ENCODE measurements around the gene C13orf46. TPM values are rescaled to one million over a fixed set of nuclear protein-coding genes. Genes with fewer than 3 reads are reported as not detected.
"Not testable (repeated sequence)": the region's sequence is repeated elsewhere in the genome, so short reads cannot be mapped to it uniquely, and the experiment has no call there.

The C13orf46 gene
- 0.34 TPM for polyA plus RNA-seq
- long read RNA-seq, donor 1: 0 reads
- long read RNA-seq, donor 2: 0 reads
- long read RNA-seq, donor 3: 0 reads
- long read RNA-seq, donor 4: 0 reads
- long read RNA-seq, donor 5: 0 reads
- long read RNA-seq, donor 6: 0 reads
- long read RNA-seq, donor 7: 0 reads
- long read RNA-seq, donor 8: 0 reads
- long read RNA-seq, donor 9: 0 reads
- long read RNA-seq, donor 10: 0 reads
- long read RNA-seq, donor 11: 0 reads

DNA sequence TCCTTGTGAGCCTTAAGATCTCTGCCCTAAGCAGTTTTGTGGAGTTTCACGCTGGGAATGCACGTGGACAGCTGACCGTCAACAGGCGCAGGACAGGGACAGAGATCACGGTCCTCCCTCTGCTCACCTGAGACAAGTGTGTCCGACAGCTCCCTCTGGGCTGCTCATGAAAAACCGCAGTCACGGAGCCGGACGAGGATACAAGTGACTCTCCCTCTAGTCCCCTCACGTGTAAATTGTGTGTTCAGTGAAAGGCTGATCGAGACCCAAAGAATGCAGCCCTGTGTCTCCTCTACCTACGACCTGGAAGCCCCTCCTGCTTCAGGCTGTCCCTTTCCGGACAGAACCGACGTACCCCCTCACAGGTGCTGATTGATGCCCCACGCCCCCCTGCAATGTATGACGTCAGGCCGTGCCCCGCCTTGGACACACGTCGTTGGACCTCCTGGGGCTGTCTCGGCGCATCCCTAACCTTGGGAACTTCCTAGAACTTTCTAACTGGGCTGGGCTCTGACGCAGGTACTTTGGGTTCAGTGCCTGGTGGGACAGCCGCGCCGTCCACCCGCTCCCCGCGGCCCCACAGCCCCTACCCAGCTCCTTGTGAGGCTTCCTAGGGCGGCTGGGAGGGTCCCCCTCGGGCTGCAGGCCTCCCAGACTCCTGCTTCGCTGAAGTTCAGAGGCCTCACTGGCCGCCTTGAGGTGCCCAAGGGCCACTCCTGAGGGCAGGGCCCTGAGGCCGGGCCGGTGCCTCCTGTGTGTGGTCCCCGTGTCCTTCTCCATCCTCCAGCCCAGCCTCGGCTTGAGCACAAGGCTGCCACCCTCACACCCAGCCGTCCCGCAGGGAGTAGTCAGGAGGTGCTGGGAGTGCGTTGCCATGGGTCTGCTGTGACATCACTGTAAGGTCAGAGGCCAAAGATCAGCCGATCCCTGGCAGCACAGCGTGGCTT is at the start of gene C13orf46:
TSS of gene C13orf46 (minus strand) at position 859 of the 947 bp plus-strand sequence. CDS start at position 780, 79 bp downstream.
- WGBS (ENCODE audit: insufficient coverage, low lambda C conversion rate): no CpG with 5 or more reads among the region's 44 CpGs
- H3K4me1 ChIP-seq (ENCODE audit: control insufficient read depth, insufficient read depth, low read length): no peaks in the 10 kb centered on the region
- no peaks in the 10 kb centered on the region for H3K27me3 ChIP-seq (ENCODE audit: control insufficient read depth, insufficient read depth, low read length)
- H3K9me3 ChIP-seq (ENCODE audit: control insufficient read depth, low read depth, low read length): peaks cover 4% of the 10 kb centered on the region
- DNase-seq: no peak
- H3K36me3 ChIP-seq (ENCODE audit: control insufficient read depth, insufficient read depth, low read length): peaks cover 6% of the 10 kb centered on the region
- no peak within 1 kb of the TSS for H3K4me3 ChIP-seq (ENCODE audit: low read length)
- H3K27ac ChIP-seq (ENCODE audit: low read length): no peak within 1 kb of the TSS

DNA sequence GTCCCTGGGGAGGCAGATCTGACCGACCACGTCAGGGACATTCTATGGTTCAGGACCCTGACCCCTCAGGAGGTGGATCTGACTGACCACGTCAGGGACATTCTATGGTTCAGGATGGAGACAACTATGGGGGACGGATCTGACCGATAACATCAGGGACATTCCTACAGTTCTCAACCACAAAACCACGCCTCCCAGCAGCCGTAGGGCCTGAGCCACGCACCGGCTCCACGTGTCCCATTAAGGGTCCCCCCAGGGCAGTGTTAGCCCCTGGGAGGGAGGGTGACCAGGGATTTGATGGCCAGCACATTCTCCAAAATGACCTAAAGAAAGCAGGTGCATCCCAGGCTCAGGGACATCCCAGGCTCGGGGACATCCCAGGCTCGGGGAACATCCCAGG is 49.0 kb upstream of the C13orf46 start:
- H3K27me3 ChIP-seq (ENCODE audit: control insufficient read depth, insufficient read depth, low read length): no peaks in the 10 kb centered on the region
- no peaks in the 10 kb centered on the region for H3K9me3 ChIP-seq (ENCODE audit: control insufficient read depth, low read depth, low read length)
- WGBS (ENCODE audit: insufficient coverage, low lambda C conversion rate): no CpG with 5 or more reads among the region's 12 CpGs
- peaks cover 41% of the 10 kb centered on the region for H3K36me3 ChIP-seq (ENCODE audit: control insufficient read depth, insufficient read depth, low read length)
- no peak overlapping the region for H3K4me3 ChIP-seq (ENCODE audit: low read length)
- no peak for DNase-seq
- H3K4me1 ChIP-seq (ENCODE audit: control insufficient read depth, insufficient read depth, low read length): no peaks in the 10 kb centered on the region
- H3K27ac ChIP-seq (ENCODE audit: low read length): no peak overlapping the region

DNA sequence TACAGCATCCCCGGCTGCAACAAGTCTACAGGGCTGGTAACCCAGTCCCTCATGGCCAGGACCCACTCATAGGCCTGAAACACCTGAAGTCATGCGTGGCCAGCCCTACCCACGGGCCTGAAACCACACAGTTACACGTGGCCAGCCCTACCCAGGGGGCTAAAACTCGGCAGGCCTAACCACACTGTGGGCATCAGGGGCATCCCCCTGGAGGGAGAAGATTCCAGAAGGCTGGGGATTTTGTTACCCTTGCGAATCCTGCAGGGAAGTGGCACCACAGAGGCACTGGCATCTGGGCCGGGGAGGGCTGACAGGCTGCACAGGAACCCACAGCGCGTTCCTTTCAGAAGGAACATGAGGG is 48.4 kb upstream of the C13orf46 start:
- no peak overlapping the region for H3K4me3 ChIP-seq (ENCODE audit: low read length)
- H3K27ac ChIP-seq (ENCODE audit: low read length): no peak overlapping the region
- no peaks in the 10 kb centered on the region for H3K9me3 ChIP-seq (ENCODE audit: control insufficient read depth, low read depth, low read length)
- WGBS (ENCODE audit: insufficient coverage, low lambda C conversion rate): 100% methylated on average over 1 of the region's 9 CpGs
- peaks cover 41% of the 10 kb centered on the region for H3K36me3 ChIP-seq (ENCODE audit: control insufficient read depth, insufficient read depth, low read length)
- no peaks in the 10 kb centered on the region for H3K4me1 ChIP-seq (ENCODE audit: control insufficient read depth, insufficient read depth, low read length)
- DNase-seq: no peak
- no peaks in the 10 kb centered on the region for H3K27me3 ChIP-seq (ENCODE audit: control insufficient read depth, insufficient read depth, low read length)

DNA sequence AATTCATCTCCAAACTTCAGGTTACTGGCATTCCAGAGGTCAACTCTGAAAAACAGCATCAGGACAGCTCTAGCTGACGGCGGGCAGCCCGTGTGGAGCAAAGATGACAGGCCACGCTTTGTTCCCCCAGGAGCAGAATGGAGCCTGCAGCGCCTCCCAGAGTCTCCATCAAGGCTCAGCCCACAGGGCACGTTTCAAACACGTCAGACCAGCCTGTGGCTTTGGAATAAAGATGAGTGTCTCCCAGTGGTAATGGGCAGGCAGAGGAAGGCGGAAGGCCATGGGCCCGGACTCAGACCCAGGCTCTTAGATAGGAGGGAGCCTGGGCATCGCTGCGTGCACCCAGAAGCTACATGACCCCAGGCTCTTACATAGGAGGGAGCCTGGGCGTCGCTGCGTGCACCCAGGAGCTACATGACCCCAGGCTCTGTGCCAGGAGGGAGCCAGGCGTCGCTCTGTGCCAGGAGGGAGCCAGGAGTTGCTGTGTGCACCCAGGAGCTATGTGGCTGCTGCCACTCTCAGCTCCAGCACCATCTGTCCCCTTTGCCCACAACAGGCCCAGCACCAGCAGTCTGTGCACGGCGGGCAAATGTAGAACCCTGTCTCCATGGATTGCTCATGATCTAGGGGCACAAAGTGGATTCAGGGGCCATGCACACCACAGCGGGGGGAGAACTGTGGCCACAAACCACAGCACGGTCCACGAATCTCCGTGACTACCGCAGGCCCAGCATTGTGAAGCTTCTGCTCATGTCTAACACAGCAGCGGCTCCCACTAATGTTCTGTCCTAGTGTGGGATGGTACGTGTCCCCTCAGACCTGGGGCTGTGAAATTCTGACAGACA is 47.8 kb upstream of the C13orf46 start:
- WGBS (ENCODE audit: insufficient coverage, low lambda C conversion rate): 80% methylated on average over 2 of the region's 25 CpGs
- Histone ChIP-seq H3K4me1 (ENCODE audit: control insufficient read depth, insufficient read depth, low read length) (no peaks in the 10 kb centered on the region), H3K27me3 (ENCODE audit: control insufficient read depth, insufficient read depth, low read length) (no peaks in the 10 kb centered on the region), H3K4me3 (ENCODE audit: low read length) (no peak overlapping the region), H3K9me3 (ENCODE audit: control insufficient read depth, low read depth, low read length) (no peaks in the 10 kb centered on the region), H3K36me3 (ENCODE audit: control insufficient read depth, insufficient read depth, low read length) (peaks cover 43% of the 10 kb centered on the region), H3K27ac (ENCODE audit: low read length) (no peak overlapping the region)
- DNase-seq: no peak

DNA sequence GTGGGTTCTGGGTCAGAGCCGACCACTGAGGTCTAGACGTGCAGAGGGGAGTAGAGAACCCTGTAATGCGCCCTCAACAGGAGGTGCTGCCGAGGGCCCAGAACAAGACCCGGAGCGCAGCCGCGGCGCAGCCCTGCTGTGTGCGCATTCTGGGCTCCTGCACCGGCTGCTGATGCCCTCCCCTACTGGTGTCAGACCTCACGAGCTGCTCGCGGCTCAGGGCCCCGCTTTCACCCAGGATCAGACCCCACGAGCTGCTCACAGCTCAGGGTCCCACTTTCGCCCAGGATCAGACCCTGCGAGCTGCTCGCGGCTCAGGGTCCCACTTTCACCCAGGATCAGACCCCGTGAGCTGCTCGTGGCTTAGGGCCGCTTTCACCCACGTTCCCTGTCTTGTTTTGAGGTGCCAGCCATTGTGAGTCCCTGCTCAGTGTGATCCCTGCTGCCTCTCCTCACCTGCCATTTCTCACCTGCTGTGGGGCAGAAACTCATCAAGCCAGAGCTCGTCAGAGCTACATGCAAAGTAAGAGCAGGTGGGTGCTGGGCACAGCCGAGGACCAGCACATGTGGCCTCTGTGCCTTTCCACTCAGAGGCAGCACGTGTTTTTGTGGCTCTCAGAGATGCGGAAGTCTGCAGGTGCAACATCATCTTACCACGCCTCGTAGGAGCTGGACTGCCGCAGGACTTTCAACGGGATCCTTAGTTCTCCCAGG is 47.0 kb upstream of the C13orf46 start:
- no peak for DNase-seq
- Histone ChIP-seq H3K36me3 (ENCODE audit: control insufficient read depth, insufficient read depth, low read length) (peaks cover 50% of the 10 kb centered on the region), H3K9me3 (ENCODE audit: control insufficient read depth, low read depth, low read length) (peaks cover 4% of the 10 kb centered on the region), H3K27me3 (ENCODE audit: control insufficient read depth, insufficient read depth, low read length) (no peaks in the 10 kb centered on the region), H3K4me1 (ENCODE audit: control insufficient read depth, insufficient read depth, low read length) (no peaks in the 10 kb centered on the region), H3K27ac (ENCODE audit: low read length) (no peak overlapping the region), H3K4me3 (ENCODE audit: low read length) (no peak overlapping the region)
- WGBS (ENCODE audit: insufficient coverage, low lambda C conversion rate): no CpG with 5 or more reads among the region's 32 CpGs

DNA sequence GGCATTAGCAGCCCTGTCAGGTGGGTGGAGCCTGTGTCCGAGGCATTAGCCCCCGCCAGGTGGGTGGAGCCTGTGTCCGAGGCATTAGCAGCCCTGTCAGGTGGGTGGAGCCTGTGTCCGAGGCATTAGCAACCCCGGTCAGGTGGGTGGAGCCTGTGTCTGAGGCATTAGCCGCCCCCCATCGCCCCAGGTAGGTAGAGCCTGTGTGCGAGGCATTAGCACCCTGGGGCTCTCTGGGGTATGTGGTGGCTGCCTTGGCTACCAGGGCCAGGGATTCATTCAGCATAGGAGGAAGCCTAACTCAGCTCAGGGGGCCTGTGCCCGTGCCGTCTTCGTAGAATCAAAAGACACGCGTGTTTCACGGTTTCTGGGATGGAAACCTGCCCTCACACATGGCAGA is 46.3 kb upstream of the C13orf46 start:
- DNase-seq; H3K4me3 ChIP-seq (ENCODE audit: low read length); H3K4me1 ChIP-seq (ENCODE audit: control insufficient read depth, insufficient read depth, low read length); H3K9me3 ChIP-seq (ENCODE audit: control insufficient read depth, low read depth, low read length); H3K27me3 ChIP-seq (ENCODE audit: control insufficient read depth, insufficient read depth, low read length); H3K27ac ChIP-seq (ENCODE audit: low read length): not testable (repeated sequence)
- no CpG with 5 or more reads among the region's 14 CpGs for WGBS (ENCODE audit: insufficient coverage, low lambda C conversion rate)
- H3K36me3 ChIP-seq (ENCODE audit: control insufficient read depth, insufficient read depth, low read length): peaks cover 49% of the 10 kb centered on the region

DNA sequence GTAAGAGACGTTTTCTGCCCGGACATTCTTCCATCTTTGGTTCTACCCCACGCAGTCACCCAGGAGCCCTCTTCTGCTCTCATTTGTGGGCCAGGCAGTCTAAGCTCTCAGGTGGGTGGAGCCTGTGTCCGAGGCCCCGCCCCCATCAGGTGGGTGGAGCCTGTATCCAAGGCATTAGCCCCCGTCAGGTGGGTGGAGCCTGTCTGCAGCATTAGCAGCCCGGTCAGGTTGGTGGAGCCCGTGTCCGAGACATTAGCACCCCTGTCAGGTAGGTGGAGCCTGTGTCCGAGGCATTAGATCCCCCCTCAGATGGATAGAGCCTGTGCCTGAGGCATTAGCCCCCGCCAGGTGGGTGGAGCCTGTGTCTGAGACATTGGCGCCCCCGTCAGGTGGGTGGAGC is 45.5 kb upstream of the C13orf46 start:
- no CpG with 5 or more reads among the region's 13 CpGs for WGBS (ENCODE audit: insufficient coverage, low lambda C conversion rate)
- DNase-seq: no peak
- H3K4me1 ChIP-seq (ENCODE audit: control insufficient read depth, insufficient read depth, low read length): no peaks in the 10 kb centered on the region
- no peaks in the 10 kb centered on the region for H3K27me3 ChIP-seq (ENCODE audit: control insufficient read depth, insufficient read depth, low read length)
- H3K9me3 ChIP-seq (ENCODE audit: control insufficient read depth, low read depth, low read length): peaks cover 4% of the 10 kb centered on the region
- H3K27ac ChIP-seq (ENCODE audit: low read length): no peak overlapping the region
- no peak overlapping the region for H3K4me3 ChIP-seq (ENCODE audit: low read length)
- peaks cover 53% of the 10 kb centered on the region for H3K36me3 ChIP-seq (ENCODE audit: control insufficient read depth, insufficient read depth, low read length)

DNA sequence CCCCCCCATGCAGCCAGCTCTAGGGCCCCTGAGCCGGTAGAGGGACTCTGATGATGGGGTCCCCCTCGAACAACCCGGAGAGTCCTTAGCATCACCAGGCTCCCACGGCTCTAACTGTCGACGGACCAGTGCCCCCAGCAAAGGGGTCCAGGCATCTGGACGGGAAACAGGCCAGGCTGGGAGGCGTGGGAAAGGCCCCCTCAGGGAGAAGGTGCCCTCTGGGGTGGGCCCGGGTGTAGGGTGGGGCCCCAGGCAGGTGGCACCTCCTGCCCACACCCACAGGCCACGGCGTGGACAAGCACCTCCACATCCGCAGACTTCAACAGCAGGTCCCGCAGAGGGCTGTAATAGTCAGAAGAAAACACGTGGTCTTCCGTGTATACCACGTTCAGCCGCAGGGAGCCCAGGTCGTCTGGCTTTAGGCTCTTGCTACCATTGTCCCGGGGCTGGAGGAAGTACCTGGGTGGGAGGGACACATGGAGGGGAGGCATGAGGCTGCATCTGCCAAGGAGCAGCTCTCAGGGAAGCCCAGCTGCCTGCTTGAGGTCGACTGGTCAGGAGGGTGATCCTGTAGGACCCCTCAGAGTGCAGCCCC is 44.7 kb upstream of the C13orf46 start:
- Histone ChIP-seq H3K9me3 (ENCODE audit: control insufficient read depth, low read depth, low read length) (peaks cover 4% of the 10 kb centered on the region), H3K27me3 (ENCODE audit: control insufficient read depth, insufficient read depth, low read length) (no peaks in the 10 kb centered on the region), H3K4me1 (ENCODE audit: control insufficient read depth, insufficient read depth, low read length) (no peaks in the 10 kb centered on the region), H3K4me3 (ENCODE audit: low read length) (no peak overlapping the region), H3K36me3 (ENCODE audit: control insufficient read depth, insufficient read depth, low read length) (peaks cover 51% of the 10 kb centered on the region), H3K27ac (ENCODE audit: low read length) (no peak overlapping the region)
- DNase-seq: no peak
- no CpG with 5 or more reads among the region's 20 CpGs for WGBS (ENCODE audit: insufficient coverage, low lambda C conversion rate)

DNA sequence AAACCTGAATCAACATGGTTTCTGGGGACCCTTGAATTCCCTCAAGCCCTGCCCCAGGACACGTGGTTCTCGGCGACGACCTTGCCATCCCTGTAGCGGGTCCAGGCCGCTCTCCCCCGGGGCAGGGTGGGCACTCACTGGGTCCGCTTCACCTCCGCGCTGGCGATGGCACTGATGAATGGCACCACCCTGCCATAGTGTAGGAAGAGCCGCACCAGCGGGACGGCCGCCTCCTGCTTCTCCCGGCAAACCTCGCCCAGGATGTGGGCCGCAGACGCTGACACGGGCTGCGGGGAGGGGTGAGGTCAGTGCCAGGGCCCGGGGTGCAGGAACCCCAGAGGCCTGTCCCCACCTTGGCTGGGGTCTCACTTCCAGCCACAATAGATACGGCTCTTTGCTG is 44.1 kb upstream of the C13orf46 start:
- peaks cover 49% of the 10 kb centered on the region for H3K36me3 ChIP-seq (ENCODE audit: control insufficient read depth, insufficient read depth, low read length)
- no peaks in the 10 kb centered on the region for H3K27me3 ChIP-seq (ENCODE audit: control insufficient read depth, insufficient read depth, low read length)
- peaks cover 4% of the 10 kb centered on the region for H3K9me3 ChIP-seq (ENCODE audit: control insufficient read depth, low read depth, low read length)
- no peak for DNase-seq
- H3K4me1 ChIP-seq (ENCODE audit: control insufficient read depth, insufficient read depth, low read length): no peaks in the 10 kb centered on the region
- H3K4me3 ChIP-seq (ENCODE audit: low read length): no peak overlapping the region
- WGBS (ENCODE audit: insufficient coverage, low lambda C conversion rate): no CpG with 5 or more reads among the region's 23 CpGs
- H3K27ac ChIP-seq (ENCODE audit: low read length): no peak overlapping the region
